Measurements from ENCODE around the gene ZNF304.
"Not testable (repeated sequence)": the region's sequence is repeated elsewhere in the genome, so short reads cannot be mapped to it uniquely, and the experiment has no call there.

ZNF304 gene

DNA sequence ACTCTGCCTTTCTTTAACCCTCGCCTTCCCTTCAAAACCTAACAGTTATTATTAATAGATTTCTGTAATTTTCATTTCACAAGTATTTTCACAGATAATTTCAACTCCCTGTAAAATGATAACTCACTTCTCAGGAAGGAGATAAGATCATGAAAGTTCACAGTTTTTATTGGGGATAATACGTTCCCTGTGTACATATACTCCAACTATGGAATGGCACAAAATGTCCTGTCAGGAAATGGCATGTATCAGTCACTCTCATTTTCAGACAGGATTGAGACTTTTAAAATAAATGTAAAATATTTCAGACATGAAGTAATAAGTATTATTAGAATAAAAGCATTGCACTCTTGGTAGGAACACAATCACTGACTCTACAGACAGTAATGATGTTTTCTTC is 11.3 kb downstream of the ZNF304 start:
- DNase-seq (ENCODE audit: low spot score), result no peak

DNA sequence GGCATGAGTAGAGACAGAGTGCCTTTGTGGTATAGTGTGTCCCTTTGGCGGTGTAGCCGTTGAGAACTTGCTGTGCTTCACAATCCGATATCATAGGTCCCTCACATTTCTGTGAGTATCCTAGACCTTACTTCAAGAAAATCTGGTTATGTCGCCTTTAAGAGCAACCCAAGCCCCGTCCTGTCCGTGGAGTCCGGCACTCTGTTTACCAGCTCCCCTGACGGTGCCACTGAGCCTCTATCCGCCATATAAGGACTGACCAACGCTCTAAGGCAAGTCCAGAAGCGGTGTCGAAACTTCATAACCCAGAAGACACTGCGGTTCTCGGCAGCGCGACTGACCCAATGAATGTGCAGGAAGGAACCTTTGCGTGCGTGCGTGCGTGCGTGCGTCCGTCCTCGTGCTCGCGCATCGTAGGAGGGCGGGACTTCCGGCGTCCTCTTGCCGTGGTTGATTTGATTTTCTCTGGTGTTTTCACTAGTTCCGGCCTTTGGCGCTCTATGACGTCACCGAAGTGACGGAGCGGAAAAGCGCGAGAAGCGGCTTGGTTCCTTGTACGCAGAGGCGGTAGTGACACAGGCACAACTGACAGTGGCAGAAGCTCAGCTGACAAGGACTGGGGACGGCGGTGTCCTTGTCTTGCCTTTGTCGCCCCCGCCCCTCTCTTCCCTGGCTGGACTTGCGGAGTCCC is 12.1 kb downstream of the ZNF304 start, which contains the start of the genes TRAPPC2B and ZNF547:
TRAPPC2B (plus strand) TSS at position 555 of the 691 bp plus-strand sequence. CDS start 1,283 bp downstream, outside the sequence.
ZNF547 (plus strand) TSS at position 555 of the 691 bp plus-strand sequence. CDS start 5,005 bp downstream, outside the sequence.
- peak; percentile 99 for DNase-seq (ENCODE audit: low spot score)

DNA sequence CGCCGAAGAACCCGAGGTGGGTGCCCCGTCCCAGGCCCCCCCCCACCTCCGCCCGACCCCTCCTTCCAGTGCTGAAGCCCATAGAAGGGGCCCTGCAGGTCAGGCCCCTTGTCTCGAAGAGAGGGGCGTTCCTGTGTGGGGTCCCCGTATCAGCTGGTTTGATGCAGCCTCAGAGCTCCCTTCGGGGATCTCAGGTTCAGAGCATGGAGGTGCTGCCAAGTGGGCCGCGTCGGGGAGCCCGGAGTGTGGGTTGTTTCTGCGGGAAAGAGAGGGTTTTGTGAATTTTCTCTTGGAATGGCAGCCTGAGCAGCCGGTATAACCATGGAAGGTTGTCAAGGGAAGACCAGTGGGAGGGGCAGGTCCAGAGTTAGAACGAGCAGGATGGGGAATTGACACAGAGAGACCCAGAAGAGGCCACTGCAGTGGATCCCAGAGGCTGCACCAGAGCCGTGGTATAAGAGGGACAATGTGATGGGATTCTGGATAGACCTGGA is 12.7 kb downstream of the ZNF304 start:
- no peak for DNase-seq (ENCODE audit: low spot score)

DNA sequence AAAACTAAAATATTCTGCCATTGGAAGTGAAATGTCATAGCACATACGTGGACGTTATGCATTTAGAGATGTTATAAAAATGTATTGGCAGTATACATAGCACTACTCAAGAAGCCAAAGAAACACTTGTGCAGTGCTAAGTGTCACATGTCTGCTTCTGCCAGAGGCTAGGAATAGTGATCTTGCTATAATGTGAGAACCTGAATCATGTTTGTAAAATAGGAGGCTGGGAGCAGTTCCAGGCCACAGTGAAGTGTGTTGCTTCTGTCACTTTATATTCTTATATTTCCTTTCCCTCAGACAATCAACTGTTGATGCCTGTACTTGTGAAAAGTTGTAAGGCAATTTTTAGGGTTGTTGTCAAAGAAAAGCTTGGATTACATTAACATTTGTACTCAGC is 15.7 kb downstream of the ZNF304 start:
- DNase-seq (ENCODE audit: low spot score), result no peak

DNA sequence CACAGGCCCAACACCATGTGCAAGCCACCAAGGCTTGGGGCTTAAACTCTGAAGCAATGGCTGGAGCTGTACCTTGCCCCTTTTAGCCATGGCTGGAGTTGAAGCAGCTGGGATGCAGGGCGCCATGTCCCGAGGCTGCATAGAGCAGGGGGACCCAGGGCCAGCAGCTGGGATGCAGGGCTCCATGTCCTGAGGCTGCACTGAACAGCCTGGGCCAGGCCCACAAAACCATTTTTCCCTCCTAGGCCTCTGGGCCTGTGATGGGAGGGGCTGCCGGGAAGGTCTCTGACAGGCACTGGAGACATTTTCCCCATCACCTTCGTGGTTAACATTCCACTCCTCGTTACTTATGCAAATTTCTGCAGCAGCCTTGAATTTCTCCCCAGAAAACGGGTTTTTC is 23.1 kb downstream of the ZNF304 start:
- no peak for DNase-seq (ENCODE audit: low spot score)

DNA sequence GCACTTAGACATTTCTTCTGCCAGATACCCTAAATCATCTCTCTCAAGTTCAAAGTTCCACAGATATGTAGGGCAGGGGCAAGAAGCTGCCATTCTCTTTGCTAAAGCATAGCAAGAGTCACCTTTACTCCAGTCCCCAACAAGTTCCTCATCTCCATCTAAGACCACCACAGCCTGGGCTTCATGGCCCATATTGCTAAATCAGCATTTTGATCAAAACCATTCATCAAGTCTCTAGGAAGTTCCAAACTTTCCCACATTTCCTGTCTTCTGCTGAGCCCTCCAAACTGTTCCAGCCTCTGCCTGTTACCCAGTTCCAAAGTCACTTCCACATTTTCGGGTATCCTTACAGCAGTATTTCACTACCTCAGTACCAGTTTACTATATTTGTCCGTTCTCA is 23.6 kb downstream of the ZNF304 start:
- not testable (repeated sequence) for DNase-seq (ENCODE audit: low spot score)

DNA sequence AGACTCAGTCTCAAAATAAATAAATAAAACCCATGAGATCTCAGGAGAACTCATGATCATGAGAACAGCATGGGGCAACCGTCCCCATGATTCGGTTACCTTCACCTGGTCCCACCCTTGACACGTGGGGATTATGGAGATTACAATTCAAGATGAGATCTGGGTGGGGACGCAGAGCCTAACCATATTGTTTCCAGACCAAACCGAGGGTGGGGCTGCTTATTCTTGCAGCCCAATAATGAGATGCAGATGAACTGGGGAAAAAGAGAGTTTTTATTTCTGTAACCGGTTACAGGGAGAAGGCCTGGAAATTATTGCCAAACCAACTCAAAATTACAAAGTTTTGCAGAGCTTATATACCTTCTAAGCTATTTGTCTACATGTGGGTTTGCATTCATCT is 25.1 kb downstream of the ZNF304 start:
- DNase-seq (ENCODE audit: low spot score), result no peak

DNA sequence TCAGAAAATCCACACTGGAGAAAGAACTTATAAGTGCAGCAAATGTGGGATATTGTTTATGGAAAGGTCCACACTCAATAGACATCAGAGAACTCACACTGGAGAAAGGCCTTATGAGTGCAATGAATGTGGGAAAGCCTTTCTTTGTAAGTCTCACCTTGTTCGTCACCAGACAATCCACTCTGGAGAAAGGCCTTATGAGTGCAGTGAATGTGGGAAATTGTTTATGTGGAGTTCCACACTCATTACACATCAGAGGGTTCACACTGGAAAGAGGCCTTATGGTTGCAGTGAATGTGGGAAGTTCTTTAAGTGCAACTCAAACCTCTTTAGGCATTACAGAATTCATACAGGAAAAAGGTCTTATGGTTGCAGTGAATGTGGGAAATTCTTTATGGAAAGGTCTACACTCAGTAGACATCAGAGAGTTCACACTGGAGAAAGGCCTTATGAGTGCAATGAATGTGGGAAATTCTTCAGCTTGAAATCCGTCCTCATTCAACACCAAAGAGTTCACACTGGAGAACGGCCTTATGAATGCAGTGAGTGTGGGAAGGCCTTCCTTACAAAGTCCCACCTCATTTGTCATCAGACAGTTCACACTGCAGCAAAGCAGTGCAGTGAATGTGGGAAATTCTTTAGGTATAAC is 26.6 kb downstream of the ZNF304 start:
- DNase-seq (ENCODE audit: low spot score), result no peak

DNA sequence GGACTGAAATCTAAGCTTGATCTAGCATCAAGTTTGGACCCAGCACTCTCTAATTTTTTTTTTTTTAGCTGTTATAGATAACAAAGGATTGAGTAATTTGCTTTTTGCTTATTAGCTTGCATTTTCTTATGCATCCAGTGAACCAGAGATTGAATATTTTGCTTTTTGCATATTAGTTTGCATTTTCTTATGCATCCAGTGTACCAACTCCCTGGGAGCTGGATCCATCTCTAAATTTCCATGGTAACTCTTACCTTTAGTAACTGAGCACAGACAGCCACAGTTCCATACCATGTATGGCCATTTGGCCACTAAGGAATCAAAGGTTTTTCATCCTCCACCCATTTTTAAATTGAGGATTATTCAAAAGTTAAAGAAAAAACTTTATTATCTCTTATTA is 29.9 kb downstream of the ZNF304 start:
- no peak for DNase-seq (ENCODE audit: low spot score)

DNA sequence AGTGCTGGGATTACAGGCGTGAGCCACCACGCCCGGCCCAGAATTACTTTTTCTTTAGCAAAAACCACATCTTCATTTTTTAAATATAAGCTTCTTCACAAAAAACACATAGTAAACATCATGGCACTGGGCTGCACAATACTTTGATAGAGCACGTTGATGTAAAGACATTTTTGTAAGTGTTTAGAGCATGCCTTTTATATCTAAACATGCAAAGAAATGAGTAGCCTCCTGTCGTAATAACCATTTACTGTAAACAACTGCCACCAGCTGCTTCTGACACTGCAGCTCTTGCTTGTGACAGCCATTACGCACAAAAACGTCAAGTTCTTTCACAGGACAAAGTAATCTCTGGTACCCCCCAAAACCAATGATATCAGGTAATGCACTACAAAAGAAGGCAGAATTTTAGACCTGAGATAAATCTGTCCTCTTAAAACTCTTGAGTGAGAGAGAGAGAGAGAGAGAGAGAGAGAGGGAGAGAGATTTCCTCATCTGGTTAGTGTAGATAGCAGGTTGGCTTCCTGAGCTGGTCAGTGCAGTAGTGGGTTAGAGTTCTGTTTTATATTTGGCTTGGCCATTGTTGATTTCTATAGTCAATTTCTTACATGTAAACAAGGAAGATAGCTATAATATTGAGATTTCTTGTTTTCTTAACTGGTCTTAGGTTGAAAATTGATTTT is 31.9 kb downstream of the ZNF304 start:
- DNase-seq (ENCODE audit: low spot score), result no peak

DNA sequence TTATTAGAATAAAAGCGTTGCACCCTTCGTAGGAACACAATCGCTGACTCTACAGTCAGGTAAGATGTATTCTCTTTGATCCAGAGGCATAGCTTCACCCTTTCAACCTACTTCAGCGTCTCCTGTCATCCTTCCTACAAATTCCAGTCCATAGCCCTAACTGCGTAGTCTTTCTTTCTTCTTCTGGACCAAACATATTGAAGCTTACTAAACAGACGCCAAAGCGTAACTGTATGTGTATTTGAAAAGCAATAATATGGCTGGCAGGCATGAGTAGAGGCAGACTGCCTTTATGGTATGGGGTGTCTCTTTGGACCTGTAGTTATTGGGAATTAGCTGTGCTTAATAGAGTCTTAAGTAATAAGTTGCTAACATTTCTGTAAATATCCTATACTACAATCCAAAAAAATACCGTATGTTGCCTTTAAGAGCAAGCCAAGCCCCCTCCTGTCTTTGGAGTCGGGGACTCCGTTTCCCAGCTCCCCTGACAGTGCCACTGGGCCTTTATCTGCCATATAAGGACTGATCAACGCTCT is 38.2 kb downstream of the ZNF304 start:
- no peak for DNase-seq (ENCODE audit: low spot score)

DNA sequence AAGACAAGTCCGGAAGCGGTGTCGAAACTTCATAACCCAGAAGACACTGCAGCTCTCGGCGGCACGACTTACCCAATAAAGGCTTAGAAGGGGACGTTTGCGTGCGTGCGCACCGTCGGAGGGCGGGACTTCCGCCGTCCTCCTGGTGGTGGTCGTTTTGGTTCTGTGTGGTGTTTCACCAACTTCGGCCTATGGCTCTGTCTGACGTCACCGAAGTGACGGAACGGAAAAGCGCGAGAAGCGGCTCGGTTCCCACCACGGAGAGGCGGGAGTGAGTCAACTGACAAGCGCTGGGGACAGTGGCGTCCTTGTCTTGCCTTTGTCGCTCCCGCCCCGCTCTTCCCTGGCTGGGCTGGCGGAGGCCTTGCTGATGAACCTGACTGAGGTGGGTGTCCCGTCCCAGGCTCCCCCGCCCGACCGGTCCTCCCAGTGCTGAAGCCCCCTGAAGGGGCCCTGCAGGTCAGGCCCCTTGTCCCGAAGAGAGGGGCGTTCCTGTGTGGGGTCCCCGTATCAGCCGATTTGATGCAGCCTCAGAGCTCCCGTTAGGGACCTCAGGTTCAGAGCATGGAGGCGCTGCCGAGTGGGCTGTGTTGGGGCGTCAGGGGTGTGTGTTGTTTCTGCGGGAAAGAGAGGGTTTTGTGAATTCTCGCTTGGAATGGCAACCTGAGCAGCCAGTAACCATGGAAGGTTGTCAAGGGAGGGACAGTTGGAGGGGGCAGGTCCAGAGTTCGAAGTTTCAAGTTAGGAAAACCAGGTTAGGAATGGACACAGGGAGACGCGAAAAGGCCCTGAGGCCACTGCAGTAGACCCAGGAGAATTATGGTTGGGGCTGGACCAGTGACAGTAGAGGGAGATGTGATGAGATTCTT is 38.9 kb downstream of the ZNF304 start, which contains the start of gene ZNF548:
ZNF548 (plus strand) TSS at position 125 of the 869 bp plus-strand sequence; CDS start at position 371, 246 bp downstream.
- peak; percentile 98 for DNase-seq (ENCODE audit: low spot score)

DNA sequence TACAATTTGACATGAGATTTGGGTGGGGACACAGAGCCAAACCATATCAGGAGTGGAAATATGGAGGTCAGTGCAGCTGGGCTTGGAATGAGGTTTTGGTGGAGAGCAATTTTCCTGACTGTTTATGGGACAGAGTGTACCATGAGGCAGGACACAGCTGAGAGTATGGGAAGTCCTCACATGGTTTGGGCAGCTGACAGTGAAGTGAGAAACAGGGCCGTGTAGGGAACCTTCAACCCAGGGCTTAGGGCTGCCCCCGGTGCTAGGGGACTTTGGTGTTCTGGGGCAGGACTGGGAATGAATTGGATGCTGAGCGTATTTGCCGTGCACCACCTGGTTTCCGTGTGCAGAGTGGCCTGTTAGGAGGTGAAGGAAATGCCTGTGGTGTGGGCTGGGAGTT is 44.6 kb downstream of the ZNF304 start:
- no peak for DNase-seq (ENCODE audit: low spot score)

DNA sequence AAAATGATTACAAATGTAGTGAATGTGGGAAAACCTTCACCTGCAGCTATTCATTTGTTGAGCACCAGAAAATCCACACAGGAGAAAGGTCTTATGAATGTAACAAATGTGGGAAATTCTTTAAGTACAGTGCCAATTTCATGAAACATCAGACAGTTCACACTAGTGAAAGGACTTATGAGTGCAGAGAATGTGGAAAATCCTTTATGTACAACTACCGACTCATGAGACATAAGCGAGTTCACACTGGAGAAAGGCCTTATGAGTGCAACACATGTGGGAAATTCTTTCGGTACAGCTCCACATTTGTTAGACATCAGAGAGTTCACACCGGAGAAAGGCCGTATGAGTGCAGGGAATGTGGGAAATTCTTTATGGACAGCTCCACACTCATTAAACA is 47.8 kb downstream of the ZNF304 start:
- DNase-seq (ENCODE audit: low spot score), result no peak

DNA sequence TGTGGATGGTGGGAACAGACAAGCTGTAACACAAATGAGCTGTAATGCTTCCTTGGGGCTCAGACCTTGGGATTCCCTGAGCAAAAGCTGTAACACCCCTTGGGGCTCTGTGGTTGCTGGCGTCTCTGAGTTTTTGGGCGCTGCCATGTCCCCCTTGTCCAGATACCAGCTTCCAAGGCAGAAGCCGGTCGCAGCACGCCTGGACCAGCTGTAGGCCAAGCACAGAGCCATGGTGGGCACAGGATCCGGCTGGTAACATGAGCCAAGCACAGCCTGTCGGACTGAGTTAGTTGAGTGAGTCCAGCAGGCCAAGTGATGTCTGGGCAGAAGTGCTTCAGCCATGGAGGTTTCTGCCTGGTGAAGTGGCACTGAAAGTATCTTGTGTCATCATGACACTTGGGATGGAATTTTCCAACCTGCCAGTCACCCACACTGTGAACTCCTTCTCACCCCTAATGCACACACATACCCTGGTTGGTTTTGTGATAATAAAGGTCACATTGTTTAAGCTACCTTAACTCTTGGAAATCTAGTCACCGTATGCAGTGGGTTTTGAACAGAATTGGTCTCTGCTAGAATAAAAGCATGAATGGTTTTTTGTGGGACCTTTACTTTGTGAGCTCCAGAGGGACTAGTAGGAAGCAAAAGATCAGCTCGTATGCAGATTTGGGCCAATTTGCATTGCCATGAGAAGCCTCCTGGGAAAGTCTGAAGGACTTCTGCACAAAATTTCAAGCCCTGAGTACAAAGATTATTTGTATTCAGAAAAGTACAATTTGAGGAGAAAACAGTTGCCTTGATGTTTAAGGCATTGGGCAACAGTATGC is 52.9 kb downstream of the ZNF304 start:
- no peak for DNase-seq (ENCODE audit: low spot score)

DNA sequence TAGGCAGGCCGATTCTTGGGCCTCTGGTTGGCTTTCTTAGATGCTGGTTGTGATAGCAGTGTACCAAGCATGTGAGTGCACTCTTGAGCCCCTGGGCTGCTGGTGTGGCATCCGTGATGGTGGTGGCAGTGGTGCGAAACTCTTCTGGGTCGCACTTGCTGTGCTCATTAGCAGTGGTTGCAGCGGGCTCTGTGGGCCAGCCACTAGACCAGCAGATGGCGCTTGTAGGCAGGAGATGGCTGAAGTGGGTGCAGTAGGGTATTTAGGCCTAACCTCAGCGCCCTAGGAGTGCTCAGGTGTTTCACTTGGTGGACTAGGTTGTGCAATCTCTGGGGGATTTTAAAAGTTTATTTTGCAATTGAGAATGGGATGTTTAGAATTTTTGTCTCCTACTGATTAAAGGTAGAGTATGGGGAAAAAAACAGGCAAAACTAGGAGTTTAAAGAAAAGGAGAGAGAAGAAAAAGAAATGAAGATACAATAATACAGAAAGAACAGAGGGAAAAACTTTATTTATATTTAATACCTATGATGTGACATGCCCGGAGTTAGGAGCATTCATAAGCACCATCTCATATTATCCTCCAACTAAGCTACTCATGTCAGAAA is 55.5 kb downstream of the ZNF304 start:
- no peak for DNase-seq (ENCODE audit: low spot score)

Data from putamen (tissue), 1 donor.